Retinal pigment epithelial cell (primary cell): ENCODE results near the gene UGT1A1.

Experiments
- DNase-seq: peaks from one replicate; pipeline ENCODE4 v3.0.0-alpha.2; 2010; ENCODE audit warnings: low read depth
- H3K4me3 ChIP-seq: 2 replicates; pipeline ENCODE4 v1.5.1; 2011; ENCODE audit warnings: mild to moderate bottlenecking, low read length, control low read depth, moderate library complexity
- CTCF ChIP-seq: conservative IDR thresholded peaks from 2 replicates; pipeline ENCODE4 v1.5.1; 2011; ENCODE audit warnings: low read depth, low read length, control low read depth, inconsistent platforms

The UGT1A1 gene

GRCh38 chr2:233792720-233793119 lies 32.6 kb downstream of the UGT1A1 start:
- no peak overlapping the region for H3K4me3 ChIP-seq
- no peak for TF ChIP-seq CTCF
- no peak for DNase-seq

GRCh38 chr2:233793465-233794127 lies 33.5 kb downstream of the UGT1A1 start:
- H3K4me3 ChIP-seq = no peak overlapping the region
- no peak for DNase-seq
- no peak for TF ChIP-seq CTCF

DNA sequence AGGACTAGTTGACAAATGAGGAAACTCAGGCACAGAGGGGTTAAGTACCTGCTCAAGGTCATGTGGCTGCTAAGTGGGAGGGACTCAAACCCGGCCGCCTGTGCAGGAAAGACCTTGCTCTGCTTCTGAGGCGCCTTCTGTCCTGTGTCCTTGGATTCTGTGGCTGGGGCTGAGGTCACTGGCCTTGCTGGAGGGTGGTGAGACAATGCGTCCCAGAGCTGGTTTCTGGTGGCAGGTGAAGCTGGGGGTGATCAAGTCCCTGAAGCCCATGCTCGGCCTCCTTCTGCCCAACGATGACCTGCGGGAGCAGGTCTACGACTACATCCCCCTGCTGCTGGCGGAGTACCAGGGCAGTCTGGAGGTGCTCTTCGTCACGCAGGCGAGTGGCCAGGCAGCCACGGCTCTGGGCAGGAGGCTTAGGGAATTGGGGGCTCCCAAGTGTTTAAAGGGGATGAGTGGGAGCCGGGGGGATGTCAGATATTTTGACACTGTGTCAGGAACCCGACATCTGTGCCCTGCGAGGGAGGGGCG lies 34.1 kb downstream of the UGT1A1 start:
- no peak for TF ChIP-seq CTCF
- H3K4me3 ChIP-seq = no peak overlapping the region
- DNase-seq = no peak

DNA sequence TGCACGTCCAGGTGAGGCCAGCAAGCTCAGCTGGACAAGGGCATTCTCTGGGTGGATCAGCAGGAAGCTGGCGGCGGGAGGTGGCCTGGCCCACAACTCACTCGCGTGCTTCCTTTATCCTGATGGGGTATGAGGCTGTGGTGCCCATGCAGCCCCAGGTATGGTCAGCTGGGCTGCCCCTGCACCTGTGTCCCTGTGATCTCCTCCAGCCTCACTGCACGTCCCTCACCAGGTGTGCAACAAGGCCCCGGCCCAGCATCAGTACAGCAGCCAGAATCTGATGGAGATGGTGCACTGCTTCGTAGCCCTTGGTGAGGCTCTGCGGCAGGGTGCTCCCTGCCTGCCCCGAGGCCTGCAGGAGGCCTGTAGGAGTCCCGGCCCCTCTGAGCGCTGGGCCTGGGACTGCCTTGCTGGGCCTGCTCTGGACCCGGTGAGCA lies 35.7 kb downstream of the UGT1A1 start:
- DNase-seq = no peak
- TF ChIP-seq CTCF = no peak

DNA sequence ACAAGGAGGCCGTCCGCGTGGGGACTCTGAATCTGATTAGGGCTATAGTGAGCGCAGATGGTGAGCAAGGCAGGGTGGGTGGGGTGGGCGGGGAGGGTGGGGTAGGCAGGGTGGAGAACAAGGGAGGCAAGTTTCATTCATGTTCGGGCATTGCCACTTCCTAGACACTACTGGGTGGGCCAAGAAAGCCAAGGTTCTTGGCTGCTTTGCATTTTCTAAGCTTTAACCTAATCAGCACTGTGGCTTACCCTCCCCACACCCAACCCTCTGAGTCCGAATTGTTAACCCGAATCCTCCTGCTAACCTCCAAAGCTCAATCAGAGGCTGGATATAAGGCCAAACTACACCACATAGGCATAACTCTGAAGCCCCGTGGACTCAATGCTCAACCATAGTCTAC lies 36.2 kb downstream of the UGT1A1 start:
- no peak for DNase-seq
- no peak for TF ChIP-seq CTCF
- H3K4me3 ChIP-seq = no peak overlapping the region

More for the DNA sequence above, 35.7 kb downstream of the UGT1A1 start:
- no peak overlapping the region for H3K4me3 ChIP-seq

DNA sequence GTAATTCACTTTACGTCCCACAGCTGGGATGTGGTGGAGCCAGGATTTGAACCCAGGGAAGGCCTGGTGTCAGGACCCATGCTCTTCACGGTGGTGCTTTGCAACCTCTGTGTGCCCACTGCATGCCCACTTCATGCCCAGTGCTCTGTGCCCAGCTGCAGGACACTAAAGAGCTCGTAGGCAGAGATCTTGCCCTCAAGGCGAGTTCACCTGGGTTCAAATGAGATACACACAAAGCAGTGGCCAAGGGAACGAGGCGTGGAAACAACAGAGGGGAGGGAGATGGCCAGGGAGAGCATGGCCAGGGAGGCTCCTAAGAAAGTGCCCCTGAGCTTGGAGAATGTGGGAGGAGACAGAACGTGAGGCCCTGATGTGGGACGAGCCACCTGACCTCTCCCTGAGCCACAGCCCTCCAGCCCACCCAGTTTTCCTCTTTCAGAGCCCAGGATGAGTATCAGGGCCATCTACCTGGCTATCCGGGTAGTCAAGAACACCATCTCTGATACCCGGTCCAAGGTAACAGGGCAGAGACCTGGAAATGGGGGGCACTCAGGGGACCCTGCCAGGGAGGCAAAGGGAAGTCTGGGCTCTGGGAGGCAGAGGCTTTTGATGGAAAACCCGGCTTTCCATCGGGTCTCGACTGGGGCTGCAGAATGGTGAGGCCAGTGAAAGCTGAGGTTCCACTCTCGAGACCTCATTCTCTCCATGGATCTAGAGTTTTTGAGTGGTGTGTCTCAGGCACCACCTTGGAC lies 38.4 kb downstream of the UGT1A1 start:
- H3K4me3 ChIP-seq = no peak overlapping the region
- DNase-seq = no peak
- no peak for TF ChIP-seq CTCF
